ENCODE measurements around the gene BACH1. TPM values are rescaled to one million over a fixed set of nuclear protein-coding genes. Genes with fewer than 3 reads are reported as not detected.
"Not testable (repeated sequence)": the region's sequence is repeated elsewhere in the genome, so short reads cannot be mapped to it uniquely, and the experiment has no call there.

The BACH1 gene
- total RNA-seq, 1 experiment from 2014 or later: 20.0 TPM

- no peaks in the 10 kb centered on the region for H3K36me3 ChIP-seq (ENCODE audit: control insufficient read depth, insufficient read depth, low read length)
- BruUV-seq (replicated peaks): no TSS peak
- H3K9me3 ChIP-seq (ENCODE audit: control insufficient read depth, insufficient read depth, low read depth, low read length): no peaks in the 10 kb centered on the region
- no peak for DNase-seq (ENCODE audit: low read depth, low spot score)
- ATAC-seq: no peak
- TF ChIP-seq SIN3A (IDR thresholded peaks at IDR 0.05; ENCODE audit: borderline replicate concordance, insufficient read depth, low read depth, low read length): no peak
- no peak for TF ChIP-seq CTCF (IDR thresholded peaks at IDR 0.05)
- CTCF ChIA-PET: no interaction called here
- POLR2A ChIA-PET: no interaction called here
- intact Hi-C loops (cut with micrococcal nuclease; ENCODE audit: unreplicated experiment): no loop called here
- H3K4me1 ChIP-seq (ENCODE audit: control insufficient read depth, insufficient read depth, low read length): no peaks in the 10 kb centered on the region
- no peak overlapping the region for H3K27ac ChIP-seq (ENCODE audit: low read length)
- in situ Hi-C loops (cut with HindIII; ENCODE audit: low pct_unique_long_range_greater_than_20kb, low sequenced_read_pairs): no loop called here
- H3K4me3 ChIP-seq (ENCODE audit: low read depth in 2 of 2, low read length in 2 of 2): no peak overlapping the region
- no peaks in the 10 kb centered on the region for H3K27me3 ChIP-seq (ENCODE audit: control insufficient read depth, insufficient read depth, low read length)
These were observed 19.2 kb upstream of the BACH1 start for GRCh38 chr21:29279558-29279957.

GRCh38 chr21:29281801-29282200 lies 16.9 kb upstream of the BACH1 start:
- H3K27me3 ChIP-seq (ENCODE audit: control insufficient read depth, insufficient read depth, low read length); H3K9me3 ChIP-seq (ENCODE audit: control insufficient read depth, insufficient read depth, low read depth, low read length); intact Hi-C loops (cut with micrococcal nuclease; ENCODE audit: unreplicated experiment); H3K27ac ChIP-seq (ENCODE audit: low read length); ATAC-seq; BruUV-seq (replicated peaks); H3K4me3 ChIP-seq (ENCODE audit: low read depth in 2 of 2, low read length in 2 of 2); H3K4me1 ChIP-seq (ENCODE audit: control insufficient read depth, insufficient read depth, low read length); DNase-seq (ENCODE audit: low read depth, low spot score); H3K36me3 ChIP-seq (ENCODE audit: control insufficient read depth, insufficient read depth, low read length); POLR2A ChIA-PET; CTCF ChIA-PET; in situ Hi-C loops (cut with HindIII; ENCODE audit: low pct_unique_long_range_greater_than_20kb, low sequenced_read_pairs): not testable (repeated sequence)

- TF ChIP-seq POLR2AphosphoS5 (IDR thresholded peaks at IDR 0.05; ENCODE audit: low read depth, low read length): no peak
- no peak for TF ChIP-seq CTCF (IDR thresholded peaks at IDR 0.05)
- TF ChIP-seq SIN3A (IDR thresholded peaks at IDR 0.05; ENCODE audit: borderline replicate concordance, insufficient read depth, low read depth, low read length): no peak
- TF ChIP-seq TCF7L2 (IDR thresholded peaks at IDR 0.05; ENCODE audit: low read depth, low read length): no peak
- no peak for TF ChIP-seq REST (IDR thresholded peaks at IDR 0.05; ENCODE audit: insufficient read depth in 1 of 2, low read depth in 2 of 2, low read length in 1 of 2)
These were observed 11.3 kb upstream of the BACH1 start for GRCh38 chr21:29287383-29287782.

More at GRCh38 chr21:29287383-29287782, 11.3 kb upstream of the BACH1 start:
- ChIA-PET POLR2A (no interaction called here), CTCF (no interaction called here)
- no peaks in the 10 kb centered on the region for H3K9me3 ChIP-seq (ENCODE audit: control insufficient read depth, insufficient read depth, low read depth, low read length)
- in situ Hi-C loops (cut with HindIII; ENCODE audit: low pct_unique_long_range_greater_than_20kb, low sequenced_read_pairs): no loop called here
- no peak overlapping the region for H3K27ac ChIP-seq (ENCODE audit: low read length)
- intact Hi-C loops (cut with micrococcal nuclease; ENCODE audit: unreplicated experiment): no loop called here
- ATAC-seq: no peak
- no TSS peak for BruUV-seq (replicated peaks)
- H3K36me3 ChIP-seq (ENCODE audit: control insufficient read depth, insufficient read depth, low read length): no peaks in the 10 kb centered on the region
- DNase-seq (ENCODE audit: low read depth, low spot score): no peak
- H3K4me3 ChIP-seq (ENCODE audit: low read depth in 2 of 2, low read length in 2 of 2): no peak overlapping the region
- no peaks in the 10 kb centered on the region for H3K4me1 ChIP-seq (ENCODE audit: control insufficient read depth, insufficient read depth, low read length)
- H3K27me3 ChIP-seq (ENCODE audit: control insufficient read depth, insufficient read depth, low read length): no peaks in the 10 kb centered on the region
